NCI-H1417 (cell line): ENCODE measurements around the gene CCDC73.
"Not testable (repeated sequence)": the region's sequence is repeated elsewhere in the genome, so short reads cannot be mapped to it uniquely, and the experiment has no call there.

Experiments
- DNase-seq, 3 experiments: peaks; one replicate each; lab custom pipeline; 2025; lab: John Stamatoyannopoulos, UW

CCDC73 gene

GRCh38 chr11:32794439-32794838 is at the start of gene CCDC73:
CCDC73 (minus strand) TSS chr11:32794662; CDS start chr11:32760243, 34,419 bp downstream.
- no peak for DNase-seq

- no peak for DNase-seq
Measured at GRCh38 chr11:32843544-32843943, 49.1 kb upstream of the CCDC73 start.

GRCh38 chr11:32840587-32840986 is 46.1 kb upstream of the CCDC73 start:
- DNase-seq: peak in 1 of 3 experiments; percentile 33

GRCh38 chr11:32839308-32839707 is 44.8 kb upstream of the CCDC73 start:
- DNase-seq: no peak

GRCh38 chr11:32838505-32839274 is 44.2 kb upstream of the CCDC73 start:
- DNase-seq: peak in 2 of 3 experiments; percentile 3 to 41

- no peak for DNase-seq
Measured at GRCh38 chr11:32836946-32837345, 42.5 kb upstream of the CCDC73 start.

GRCh38 chr11:32833921-32834320 is 39.5 kb upstream of the CCDC73 start:
- no peak for DNase-seq

GRCh38 chr11:32831221-32831620 is 36.8 kb upstream of the CCDC73 start:
- DNase-seq: no peak

GRCh38 chr11:32830796-32831195 is 36.3 kb upstream of the CCDC73 start:
- DNase-seq: peak in 1 of 3 experiments; percentile 14

- DNase-seq: peak in 2 of 3 experiments; percentile 13 to 34
Measured at GRCh38 chr11:32830413-32830738, 35.9 kb upstream of the CCDC73 start.

- peak; percentile 63 to 84 (median 69) for DNase-seq
Measured at GRCh38 chr11:32829680-32830412, 35.4 kb upstream of the CCDC73 start, which contains the start of gene PRRG4. PRRG4 (plus strand) TSS chr11:32829927; CDS start chr11:32830530, 603 bp downstream.

- no peak for DNase-seq
Measured at GRCh38 chr11:32829157-32829679, 34.8 kb upstream of the CCDC73 start.

GRCh38 chr11:32827276-32827675 is 32.8 kb upstream of the CCDC73 start:
- DNase-seq: no peak

GRCh38 chr11:32826113-32826512 is 31.7 kb upstream of the CCDC73 start:
- no peak for DNase-seq

GRCh38 chr11:32823617-32824016 is 29.2 kb upstream of the CCDC73 start:
- DNase-seq: not testable (repeated sequence)

GRCh38 chr11:32821917-32822560 is 27.6 kb upstream of the CCDC73 start:
- no peak for DNase-seq

- DNase-seq: peak in 1 of 3 experiments; percentile 54
Measured at GRCh38 chr11:32821517-32821916, 27.1 kb upstream of the CCDC73 start.

- no peak for DNase-seq
Measured at GRCh38 chr11:32820497-32820896, 26.0 kb upstream of the CCDC73 start.

GRCh38 chr11:32819187-32819586 is 24.7 kb upstream of the CCDC73 start:
- no peak for DNase-seq

GRCh38 chr11:32817852-32818183 is 23.4 kb upstream of the CCDC73 start:
- no peak for DNase-seq

GRCh38 chr11:32817181-32817851 is 22.9 kb upstream of the CCDC73 start:
- DNase-seq: no peak

- peak; percentile 54 to 83 (median 74) for DNase-seq
Measured at GRCh38 chr11:32809313-32809712, 14.9 kb upstream of the CCDC73 start.
